Choroid plexus epithelial cell (primary cell): ENCODE data around the gene C1QTNF12.

Experiments
- DNase-seq: peaks from one replicate; pipeline ENCODE4 v3.0.0-alpha.2; 2010; ENCODE audit warnings: low read depth
- H3K4me3 ChIP-seq: 2 replicates; pipeline ENCODE4 v1.5.1; 2011; ENCODE audit warnings: low read depth, mild to moderate bottlenecking, control low read depth, low read length, moderate library complexity
- TF ChIP-seq, protein P1 (sequence below): conservative IDR thresholded peaks from 2 replicates; pipeline ENCODE4 v1.5.1; 2011; ENCODE audit warnings: low read depth, mild to moderate bottlenecking, control low read depth, inconsistent platforms, low read length, moderate library complexity

The C1QTNF12 gene

DNA sequence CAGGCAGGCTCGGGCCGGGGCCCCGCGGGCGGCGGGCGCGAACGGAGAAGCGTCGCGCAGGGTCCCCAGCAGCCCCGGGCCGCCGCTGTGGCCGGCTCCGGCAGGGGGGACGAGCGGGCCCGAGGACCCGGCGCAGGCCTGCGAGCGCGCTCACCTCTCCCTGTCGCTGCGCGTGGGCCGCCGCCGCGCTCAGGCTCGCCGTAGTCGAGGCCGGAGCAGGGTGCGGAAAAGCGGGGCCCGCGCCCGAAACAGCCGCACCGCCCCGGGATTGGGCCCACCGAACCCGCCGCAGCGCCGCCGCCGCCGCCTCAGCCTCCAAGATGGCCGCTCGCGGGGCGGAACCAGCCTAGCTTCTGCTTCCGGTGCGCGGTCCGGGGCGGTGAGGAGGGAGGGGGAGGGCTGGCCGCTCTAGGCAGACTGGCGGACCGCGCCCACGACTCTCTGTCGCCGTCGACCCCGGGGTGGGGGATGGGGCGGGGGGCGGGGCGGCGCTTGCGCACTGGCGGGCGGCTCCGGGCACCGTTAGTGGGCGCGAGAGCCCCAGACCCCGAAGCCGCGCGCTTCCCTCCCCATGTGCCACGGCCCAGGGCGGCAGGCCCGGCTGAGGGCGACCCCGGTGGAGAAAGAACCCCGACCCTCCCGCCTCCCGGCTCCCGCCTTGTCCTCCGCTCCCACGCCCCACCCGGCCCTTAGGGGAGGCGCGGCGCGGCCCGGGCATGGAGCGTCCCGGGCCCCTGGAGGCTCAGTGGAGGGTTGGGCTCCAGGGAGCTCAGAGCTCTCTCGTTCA is 27.2 kb upstream of the C1QTNF12 start, which contains the start of gene UBE2J2:
UBE2J2 (minus strand) TSS at position 343 of the 787 bp plus-strand sequence. CDS start 5,862 bp downstream, outside the sequence.
- peak; percentile 95 for DNase-seq
- H3K4me3 ChIP-seq: peak within 1 kb of the TSS; percentile 83
- TF ChIP-seq, protein P1, sequence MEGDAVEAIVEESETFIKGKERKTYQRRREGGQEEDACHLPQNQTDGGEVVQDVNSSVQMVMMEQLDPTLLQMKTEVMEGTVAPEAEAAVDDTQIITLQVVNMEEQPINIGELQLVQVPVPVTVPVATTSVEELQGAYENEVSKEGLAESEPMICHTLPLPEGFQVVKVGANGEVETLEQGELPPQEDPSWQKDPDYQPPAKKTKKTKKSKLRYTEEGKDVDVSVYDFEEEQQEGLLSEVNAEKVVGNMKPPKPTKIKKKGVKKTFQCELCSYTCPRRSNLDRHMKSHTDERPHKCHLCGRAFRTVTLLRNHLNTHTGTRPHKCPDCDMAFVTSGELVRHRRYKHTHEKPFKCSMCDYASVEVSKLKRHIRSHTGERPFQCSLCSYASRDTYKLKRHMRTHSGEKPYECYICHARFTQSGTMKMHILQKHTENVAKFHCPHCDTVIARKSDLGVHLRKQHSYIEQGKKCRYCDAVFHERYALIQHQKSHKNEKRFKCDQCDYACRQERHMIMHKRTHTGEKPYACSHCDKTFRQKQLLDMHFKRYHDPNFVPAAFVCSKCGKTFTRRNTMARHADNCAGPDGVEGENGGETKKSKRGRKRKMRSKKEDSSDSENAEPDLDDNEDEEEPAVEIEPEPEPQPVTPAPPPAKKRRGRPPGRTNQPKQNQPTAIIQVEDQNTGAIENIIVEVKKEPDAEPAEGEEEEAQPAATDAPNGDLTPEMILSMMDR: no peak

DNA sequence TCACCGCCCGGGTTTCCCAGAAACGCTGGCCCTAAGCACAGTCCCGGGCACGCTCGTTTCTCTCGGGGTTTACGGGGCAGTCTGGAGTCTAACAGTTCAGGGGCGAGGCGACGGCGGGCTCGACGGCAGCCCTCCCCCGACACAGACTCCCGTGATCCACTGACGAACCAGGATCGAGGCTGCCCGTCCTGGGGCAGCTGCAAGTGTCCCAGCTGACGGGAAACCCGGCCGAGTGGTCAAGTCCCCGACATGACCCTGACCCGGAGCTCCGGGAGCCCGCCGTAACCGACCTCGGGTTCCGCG is 26.6 kb upstream of the C1QTNF12 start:
- DNase-seq: no peak
- H3K4me3 ChIP-seq: peak overlapping the region; percentile 83
- TF ChIP-seq, protein P1: no peak

DNA sequence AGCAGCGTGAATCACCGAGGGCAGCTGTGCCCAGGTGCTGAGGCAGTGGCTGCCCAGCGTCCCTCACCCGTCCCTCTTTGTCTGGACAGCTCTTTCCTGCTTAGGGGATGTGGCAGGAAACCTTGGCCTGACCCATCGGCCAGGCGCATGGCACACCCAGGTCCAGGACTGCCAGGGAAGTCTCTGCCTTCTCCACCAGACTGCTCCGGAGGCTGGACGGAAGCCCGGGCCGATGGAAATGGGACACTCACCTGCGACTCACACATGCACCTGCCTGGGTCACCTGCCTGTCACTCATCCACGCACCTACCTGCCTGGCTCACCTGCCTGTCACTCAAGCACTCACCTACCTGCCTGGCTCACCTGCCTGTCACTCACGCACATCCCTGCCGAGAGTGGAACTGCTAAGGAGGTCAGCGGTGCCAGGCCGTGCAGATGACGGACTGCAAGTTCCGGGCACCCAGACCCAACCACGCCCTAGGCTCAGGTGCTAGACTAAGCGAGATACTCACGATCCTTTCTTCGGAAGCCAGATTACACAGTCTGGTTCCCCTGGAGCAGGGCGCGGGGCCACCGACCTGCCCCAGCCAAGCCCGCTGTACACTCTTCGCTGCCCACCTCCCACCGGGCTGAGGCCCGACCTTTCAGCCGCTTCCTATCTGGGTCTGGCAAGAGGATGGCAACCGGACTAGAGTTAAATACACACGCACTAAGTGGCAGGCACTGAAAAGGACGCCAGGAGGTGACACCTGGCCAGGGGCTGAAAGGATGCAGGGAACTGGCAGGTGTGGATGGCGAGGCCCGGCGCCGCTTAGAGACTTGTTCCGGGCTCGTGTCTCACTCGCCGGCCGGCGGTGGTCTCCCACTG is 26.1 kb upstream of the C1QTNF12 start:
- no peak for DNase-seq
- TF ChIP-seq, protein P1: no peak
- peak overlapping the region; percentile 83 for H3K4me3 ChIP-seq

DNA sequence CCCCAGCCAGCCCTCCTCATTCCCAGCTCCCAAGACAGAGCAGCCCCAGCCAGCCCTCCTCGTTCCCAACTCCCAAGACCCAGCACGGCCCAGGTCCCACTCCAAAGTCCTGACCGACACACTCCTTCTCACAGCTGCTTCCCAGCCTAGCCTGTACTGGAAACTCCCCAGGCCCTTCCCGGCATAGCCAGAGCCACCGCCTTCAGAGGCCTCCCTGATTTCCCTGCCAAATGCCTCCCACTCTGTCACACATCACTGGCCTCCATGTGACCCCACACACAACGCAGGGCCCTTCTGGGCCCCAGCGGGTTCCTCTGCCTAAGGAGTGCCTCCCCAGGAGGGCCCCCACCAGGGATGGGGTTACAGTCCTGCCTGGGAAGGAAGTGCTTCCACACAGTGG is 24.3 kb upstream of the C1QTNF12 start:
- TF ChIP-seq, protein P1: no peak
- no peak for DNase-seq
- H3K4me3 ChIP-seq: no peak overlapping the region

DNA sequence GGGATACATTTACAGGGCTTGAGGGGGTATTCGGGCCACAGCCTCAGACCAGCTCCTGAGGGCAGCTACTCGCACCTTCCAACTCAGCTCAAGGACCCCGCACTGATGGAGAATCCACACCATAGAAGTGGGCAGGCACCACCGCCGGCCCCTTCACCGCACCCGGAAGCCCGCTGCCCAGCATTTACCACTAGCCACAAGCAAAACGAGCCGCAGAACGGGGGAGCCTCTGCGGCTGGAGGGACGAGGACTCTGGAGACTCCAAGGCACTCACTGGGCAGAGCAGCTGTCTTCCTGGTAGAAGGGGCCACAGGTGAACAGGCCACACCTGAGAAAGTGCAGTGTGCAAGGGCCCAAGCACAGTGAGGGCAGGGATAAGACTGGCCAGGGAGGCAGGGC is 21.8 kb upstream of the C1QTNF12 start:
- H3K4me3 ChIP-seq: no peak overlapping the region
- TF ChIP-seq, protein P1: no peak
- no peak for DNase-seq

DNA sequence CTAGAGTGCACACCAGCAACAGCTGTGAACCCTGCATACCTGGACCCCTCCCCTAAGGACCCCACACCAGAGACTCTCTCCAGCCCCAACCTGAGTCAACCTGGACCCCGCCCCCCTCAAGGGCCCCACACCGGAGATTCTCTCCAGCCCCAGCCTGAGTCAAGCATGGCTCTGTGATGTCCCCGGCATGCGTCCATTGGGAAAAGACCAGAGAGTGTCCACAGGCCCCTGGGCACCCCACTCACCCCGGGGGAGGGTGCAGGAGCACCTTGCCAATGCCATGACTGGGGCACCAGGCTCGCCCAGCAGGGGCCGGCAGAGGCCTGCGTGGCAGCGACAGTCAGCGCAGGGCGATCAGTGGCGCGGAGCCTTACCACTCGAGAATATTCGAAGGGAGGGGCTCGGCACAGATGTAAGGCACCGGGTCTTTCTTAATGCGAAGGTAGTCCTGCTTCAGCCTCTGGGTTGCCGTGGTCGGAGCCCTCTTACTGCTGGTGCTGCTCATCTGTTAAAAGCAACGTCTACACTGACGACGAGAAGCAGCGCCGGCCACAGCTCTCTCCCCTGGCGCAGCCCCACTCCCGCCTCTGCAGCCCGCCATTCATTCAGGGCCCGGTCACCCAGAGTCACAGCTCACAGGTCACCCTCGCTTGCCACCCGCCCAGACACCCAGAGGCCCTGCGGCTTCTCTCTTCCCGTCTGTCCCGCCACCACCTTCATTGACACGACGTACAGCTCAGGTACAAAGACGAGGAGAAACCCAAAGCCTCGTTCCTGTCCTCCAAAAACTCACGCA is 21.2 kb upstream of the C1QTNF12 start:
- no peak overlapping the region for H3K4me3 ChIP-seq
- DNase-seq: no peak
- TF ChIP-seq, protein P1: no peak
